A673 (cell line): ENCODE data around the gene DNAJC13.

Experiments used
- CTCF ChIP-seq: fragments of 300-800, 200-600 bp; sonication (generic); conservative IDR thresholded peaks from 2 replicates; pipeline ENCODE4 v1.5.1; 2017; ENCODE audit warnings: low read depth, mild to moderate bottlenecking, antibody characterized with exemption, low read length, moderate library complexity, mixed read lengths
- EZH2 ChIP-seq: fragments of 200-600 bp; sonication (generic); IDR thresholded peaks from 2 replicates; pipeline ENCODE4 v1.6.1; 2017; ENCODE audit warnings: borderline replicate concordance, low read depth, mild to moderate bottlenecking, mixed read lengths, antibody characterized with exemption, low read length; ENCODE audit not compliant: poor library complexity, severe bottlenecking

- no peak for TF ChIP-seq CTCF
- no peak for TF ChIP-seq EZH2
These were observed 138.2 kb downstream of the DNAJC13 start for GRCh38 chr3:132555306-132556035.
